ENCODE results near the gene VTI1A. TPM values are rescaled to one million over a fixed set of nuclear protein-coding genes. Genes with fewer than 3 reads are reported as not detected.

VTI1A gene
- total RNA-seq, 1 experiment from 2014 or later = 28.6 TPM

GRCh38 chr10:112698133-112698817 is 251.3 kb downstream of the VTI1A start:
- H3K27me3 Mint-ChIP-seq (ENCODE audit: unreplicated experiment) = no peaks in the 10 kb centered on the region
- H3K4me3 Mint-ChIP-seq (ENCODE audit: low read depth, unreplicated experiment) = no peak overlapping the region
- CTCF ChIA-PET = no interaction called here
- DNase-seq = no peak
- H3K36me3 Mint-ChIP-seq (ENCODE audit: insufficient read depth, unreplicated experiment) = no peaks in the 10 kb centered on the region
- TF ChIP-seq CTCF (IDR thresholded peaks at IDR 0.05; ENCODE audit: unreplicated experiment) = no peak
- H3K4me1 Mint-ChIP-seq (ENCODE audit: low read depth, unreplicated experiment) = no peaks in the 10 kb centered on the region
- H3K27ac Mint-ChIP-seq (ENCODE audit: unreplicated experiment) = no peak overlapping the region
- BruUV-seq (replicated peaks) = no TSS peak
- intact Hi-C loops (cut with micrococcal nuclease; ENCODE audit: unreplicated experiment) = no loop called here
- no peaks in the 10 kb centered on the region for H3K9me3 Mint-ChIP-seq (ENCODE audit: low read depth, unreplicated experiment)

GRCh38 chr10:112698818-112699164 is 251.8 kb downstream of the VTI1A start:
- DNase-seq = no peak
- no TSS peak for BruUV-seq (replicated peaks)
- intact Hi-C loops (cut with micrococcal nuclease; ENCODE audit: unreplicated experiment) = no loop called here

GRCh38 chr10:112700215-112700671 is 253.2 kb downstream of the VTI1A start:
- Mint-ChIP-seq H3K9me3 (ENCODE audit: low read depth, unreplicated experiment) (no peaks in the 10 kb centered on the region), H3K4me3 (ENCODE audit: low read depth, unreplicated experiment) (no peak overlapping the region), H3K27ac (ENCODE audit: unreplicated experiment) (no peak overlapping the region), H3K27me3 (ENCODE audit: unreplicated experiment) (no peaks in the 10 kb centered on the region), H3K4me1 (ENCODE audit: low read depth, unreplicated experiment) (no peaks in the 10 kb centered on the region), H3K36me3 (ENCODE audit: insufficient read depth, unreplicated experiment) (no peaks in the 10 kb centered on the region)
- CTCF ChIA-PET = no interaction called here
- DNase-seq = no peak
- BruUV-seq (replicated peaks) = no TSS peak
- no peak for TF ChIP-seq CTCF (IDR thresholded peaks at IDR 0.05; ENCODE audit: unreplicated experiment)
- intact Hi-C loops (cut with micrococcal nuclease; ENCODE audit: unreplicated experiment) = no loop called here

More at GRCh38 chr10:112698818-112699164, 251.8 kb downstream of the VTI1A start:
- H3K27ac Mint-ChIP-seq (ENCODE audit: unreplicated experiment) = no peak overlapping the region
- H3K4me3 Mint-ChIP-seq (ENCODE audit: low read depth, unreplicated experiment) = no peak overlapping the region
- H3K9me3 Mint-ChIP-seq (ENCODE audit: low read depth, unreplicated experiment) = no peaks in the 10 kb centered on the region
- CTCF ChIA-PET = no interaction called here
- no peaks in the 10 kb centered on the region for H3K4me1 Mint-ChIP-seq (ENCODE audit: low read depth, unreplicated experiment)
- TF ChIP-seq CTCF (IDR thresholded peaks at IDR 0.05; ENCODE audit: unreplicated experiment) = no peak
- no peaks in the 10 kb centered on the region for H3K36me3 Mint-ChIP-seq (ENCODE audit: insufficient read depth, unreplicated experiment)
- no peaks in the 10 kb centered on the region for H3K27me3 Mint-ChIP-seq (ENCODE audit: unreplicated experiment)

GRCh38 chr10:112701211-112701877 is 254.3 kb downstream of the VTI1A start:
- CTCF ChIA-PET = no interaction called here
- H3K36me3 Mint-ChIP-seq (ENCODE audit: insufficient read depth, unreplicated experiment) = no peaks in the 10 kb centered on the region
- BruUV-seq (replicated peaks) = no TSS peak
- no peak for DNase-seq
- H3K4me1 Mint-ChIP-seq (ENCODE audit: low read depth, unreplicated experiment) = no peaks in the 10 kb centered on the region
- H3K27me3 Mint-ChIP-seq (ENCODE audit: unreplicated experiment) = no peaks in the 10 kb centered on the region
- no peak overlapping the region for H3K4me3 Mint-ChIP-seq (ENCODE audit: low read depth, unreplicated experiment)
- H3K27ac Mint-ChIP-seq (ENCODE audit: unreplicated experiment) = no peak overlapping the region
- intact Hi-C loops (cut with micrococcal nuclease; ENCODE audit: unreplicated experiment) = no loop called here
- TF ChIP-seq CTCF (IDR thresholded peaks at IDR 0.05; ENCODE audit: unreplicated experiment) = no peak
- no peaks in the 10 kb centered on the region for H3K9me3 Mint-ChIP-seq (ENCODE audit: low read depth, unreplicated experiment)

Measured in Calu3 (cell line).